Cortex of kidney (tissue), 1 donor: ENCODE results near the gene FCAMR.

ENCODE experiments used
- DNase-seq: peaks from one replicate; lab custom pipeline; 2025; lab: John Stamatoyannopoulos, UW

The FCAMR gene, protein sequence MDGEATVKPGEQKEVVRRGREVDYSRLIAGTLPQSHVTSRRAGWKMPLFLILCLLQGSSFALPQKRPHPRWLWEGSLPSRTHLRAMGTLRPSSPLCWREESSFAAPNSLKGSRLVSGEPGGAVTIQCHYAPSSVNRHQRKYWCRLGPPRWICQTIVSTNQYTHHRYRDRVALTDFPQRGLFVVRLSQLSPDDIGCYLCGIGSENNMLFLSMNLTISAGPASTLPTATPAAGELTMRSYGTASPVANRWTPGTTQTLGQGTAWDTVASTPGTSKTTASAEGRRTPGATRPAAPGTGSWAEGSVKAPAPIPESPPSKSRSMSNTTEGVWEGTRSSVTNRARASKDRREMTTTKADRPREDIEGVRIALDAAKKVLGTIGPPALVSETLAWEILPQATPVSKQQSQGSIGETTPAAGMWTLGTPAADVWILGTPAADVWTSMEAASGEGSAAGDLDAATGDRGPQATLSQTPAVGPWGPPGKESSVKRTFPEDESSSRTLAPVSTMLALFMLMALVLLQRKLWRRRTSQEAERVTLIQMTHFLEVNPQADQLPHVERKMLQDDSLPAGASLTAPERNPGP

DNA sequence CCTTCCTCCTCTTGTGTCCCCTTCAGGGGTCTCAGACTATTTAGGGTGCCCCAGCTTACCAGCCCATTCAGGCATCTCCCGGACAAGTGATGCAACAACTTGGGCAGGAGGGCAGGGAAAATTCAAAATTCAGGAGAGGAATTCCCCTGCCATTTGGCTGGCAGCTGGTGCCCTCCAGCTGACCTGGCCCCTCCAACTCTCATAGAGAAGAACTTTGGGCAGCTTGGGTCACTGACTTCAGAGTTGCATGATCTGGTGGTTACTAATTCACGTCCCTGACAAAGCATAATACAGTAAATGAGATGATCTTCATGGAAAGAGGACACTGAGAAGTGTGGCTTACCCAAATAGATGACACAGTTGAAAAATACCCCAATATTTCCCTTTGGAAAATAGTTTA is at the start of gene FCAMR:
Gene FCAMR (minus strand): TSS at position 15 of the 400 bp plus-strand sequence. CDS start 335 bp downstream, outside the sequence.
- DNase-seq, result no peak

DNA sequence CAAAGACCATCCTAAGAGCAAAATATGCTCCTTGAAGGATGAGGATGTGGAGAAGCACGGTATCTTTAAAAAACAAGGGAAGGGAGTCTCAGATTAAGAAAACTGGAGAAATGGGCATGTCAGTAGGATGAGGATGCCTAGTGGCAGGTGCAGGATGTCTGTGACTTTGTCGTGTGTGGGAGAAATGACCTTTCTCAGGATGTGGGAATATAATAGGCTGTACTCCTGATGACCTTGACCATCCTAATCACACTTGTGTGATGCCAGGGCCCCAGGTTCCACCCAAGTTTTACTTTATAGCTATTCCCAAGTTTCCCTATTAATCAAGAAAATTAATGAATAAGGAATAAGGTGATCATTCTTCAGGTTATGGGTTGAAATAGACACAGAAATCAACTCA is 49.4 kb upstream of the FCAMR start:
- DNase-seq, result no peak

DNA sequence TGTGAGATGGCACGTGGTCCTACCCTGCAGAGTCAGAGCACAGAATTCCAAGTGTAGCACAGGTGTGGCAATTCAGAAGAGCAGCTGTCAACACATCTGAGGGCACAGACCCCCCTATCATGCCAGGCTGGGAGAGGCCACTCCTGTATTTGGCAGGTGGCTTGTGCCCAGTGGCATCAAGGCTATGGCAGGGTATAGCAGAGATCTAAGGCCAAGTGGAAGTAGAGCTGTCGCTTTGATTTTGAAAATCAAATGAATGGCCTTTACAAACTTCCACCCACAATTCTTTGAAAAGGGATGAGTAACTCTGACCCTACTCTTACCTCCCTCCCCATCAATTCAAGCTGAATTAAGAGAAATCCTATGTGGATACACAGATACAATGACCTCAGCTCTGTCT is 48.9 kb upstream of the FCAMR start:
- DNase-seq, result no peak

DNA sequence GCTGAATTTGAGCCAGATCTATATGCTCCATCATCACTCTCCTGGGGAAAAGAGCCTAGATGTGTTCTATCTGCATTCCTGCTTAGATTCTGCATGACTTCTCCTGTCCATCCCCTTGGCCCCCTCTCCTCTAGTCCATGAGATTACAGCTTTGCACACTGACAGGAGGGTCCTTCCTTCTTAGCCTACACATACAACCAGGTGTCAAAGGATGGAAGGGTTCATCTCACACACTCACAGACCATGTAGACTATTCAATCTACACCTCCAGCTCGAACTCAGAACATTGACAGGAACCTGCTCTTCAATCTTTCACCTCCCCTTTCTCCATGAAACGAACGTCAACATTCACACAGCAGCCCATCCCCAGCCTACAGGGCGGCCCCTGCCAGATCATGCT is 48.4 kb upstream of the FCAMR start:
- no peak for DNase-seq

DNA sequence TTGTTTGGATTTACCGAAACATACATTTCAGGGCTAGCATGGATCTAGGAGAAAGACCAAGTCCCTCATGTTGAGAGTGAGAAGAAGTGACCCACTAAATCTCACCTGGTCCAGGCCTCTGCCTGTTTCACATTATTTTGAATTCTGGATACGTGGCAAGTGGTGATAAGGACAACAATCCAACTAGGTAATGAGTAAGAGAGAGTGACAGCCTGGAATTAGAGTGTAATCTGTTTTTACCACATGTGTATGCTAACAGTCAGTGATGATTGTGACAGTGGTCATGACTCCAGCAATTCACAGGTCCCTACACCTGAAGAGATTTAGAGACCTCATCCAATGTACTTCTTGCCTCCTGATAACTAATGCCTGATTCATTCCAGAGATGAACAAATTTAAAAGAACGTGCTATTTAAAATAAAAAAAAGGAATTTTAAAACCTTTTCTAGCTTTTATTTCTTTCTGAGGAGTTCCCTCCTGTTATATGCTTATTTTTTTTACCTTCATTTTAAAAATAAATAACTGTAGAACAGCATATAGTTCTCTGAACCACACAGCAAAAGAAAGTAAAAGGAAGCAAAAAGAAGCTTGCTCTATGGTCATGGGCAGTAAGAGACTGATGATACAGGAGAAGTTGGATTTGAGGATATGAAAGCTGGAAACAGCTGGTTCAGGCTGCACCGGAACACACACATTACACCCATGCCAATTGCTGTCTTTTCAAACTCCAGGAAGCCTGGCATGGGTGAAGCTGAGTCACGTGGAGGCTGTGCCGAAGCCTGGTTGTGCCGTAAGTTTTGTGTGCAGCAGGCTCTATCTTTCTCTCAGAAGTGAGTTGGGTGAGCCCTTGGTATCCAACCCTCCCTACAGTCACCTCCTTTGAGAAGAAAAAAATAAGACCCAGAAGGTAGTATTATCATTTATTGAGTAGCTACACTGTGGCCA is 47.6 kb upstream of the FCAMR start:
- no peak for DNase-seq

DNA sequence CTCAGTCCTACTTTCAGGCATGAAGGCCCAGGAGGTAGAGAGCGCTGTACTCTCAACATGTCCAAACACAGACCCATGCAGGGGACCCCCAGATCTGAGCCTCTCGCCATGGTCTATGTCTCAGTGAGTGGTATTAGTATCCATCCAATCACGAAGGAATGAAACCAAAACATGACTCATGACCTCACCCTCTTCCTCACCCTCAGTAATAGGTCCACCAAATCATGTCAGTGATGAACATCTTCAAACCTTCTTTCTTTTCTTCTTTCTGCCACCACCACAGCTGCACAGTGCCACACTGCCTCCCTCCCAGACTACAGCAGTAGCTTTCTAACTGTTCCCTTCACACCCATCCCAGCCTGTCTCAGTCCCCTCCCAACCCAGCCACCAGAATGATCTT is 45.5 kb upstream of the FCAMR start:
- no peak for DNase-seq

DNA sequence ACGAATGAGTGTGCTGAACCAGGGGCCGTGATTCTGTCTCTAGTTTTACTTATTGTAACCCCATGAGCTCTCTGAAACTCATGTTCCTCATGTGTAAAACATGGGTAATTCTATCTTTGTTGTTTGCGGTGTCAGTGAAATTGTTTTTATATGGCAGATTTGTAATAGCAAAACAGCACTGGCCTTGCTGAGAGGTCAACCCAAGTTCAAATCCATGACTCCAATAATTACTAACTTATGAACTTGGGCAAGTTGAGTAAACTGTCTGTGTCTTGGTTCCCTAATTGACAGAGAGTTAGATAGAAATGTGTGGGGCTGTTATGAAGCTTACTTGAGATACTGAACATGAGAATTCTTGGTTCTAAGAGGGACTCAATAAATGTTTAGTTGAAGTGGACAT is 44.5 kb upstream of the FCAMR start:
- no peak for DNase-seq

DNA sequence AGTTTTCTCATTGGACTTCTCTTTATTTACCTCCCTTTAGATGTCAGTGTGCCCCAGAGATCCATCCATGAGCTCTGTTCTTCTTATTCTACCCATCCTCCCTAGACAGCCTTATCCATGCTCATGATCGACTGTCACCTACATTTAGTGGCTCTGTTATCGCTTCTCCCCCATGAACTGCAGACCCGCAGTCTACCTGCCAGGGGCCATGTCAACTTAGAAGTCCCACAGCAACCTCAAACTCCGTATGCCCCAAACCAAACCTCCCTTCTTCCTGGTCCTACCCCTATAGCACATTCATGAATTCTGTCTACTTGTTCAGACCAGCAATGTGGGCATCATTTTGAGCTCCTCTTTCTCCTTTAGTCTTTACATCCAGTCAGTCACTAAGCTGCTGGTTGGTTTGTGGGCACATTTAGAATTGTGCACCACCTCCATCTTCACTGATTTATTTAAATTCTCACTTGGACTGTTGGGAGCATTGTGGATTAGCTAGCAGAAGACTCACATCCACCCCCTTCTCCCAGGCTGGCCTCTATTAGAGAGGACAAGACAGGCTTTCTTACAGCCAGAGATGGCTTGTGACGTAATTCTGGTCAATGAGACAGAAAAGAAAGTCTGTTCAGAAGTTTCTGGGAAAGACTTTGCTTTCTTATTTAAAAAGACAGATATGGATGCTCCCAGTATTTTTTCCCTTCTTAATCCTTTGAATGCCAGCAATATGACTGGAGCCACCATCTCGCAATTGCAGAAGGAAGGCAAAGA is 43.2 kb upstream of the FCAMR start:
- DNase-seq, result no peak

DNA sequence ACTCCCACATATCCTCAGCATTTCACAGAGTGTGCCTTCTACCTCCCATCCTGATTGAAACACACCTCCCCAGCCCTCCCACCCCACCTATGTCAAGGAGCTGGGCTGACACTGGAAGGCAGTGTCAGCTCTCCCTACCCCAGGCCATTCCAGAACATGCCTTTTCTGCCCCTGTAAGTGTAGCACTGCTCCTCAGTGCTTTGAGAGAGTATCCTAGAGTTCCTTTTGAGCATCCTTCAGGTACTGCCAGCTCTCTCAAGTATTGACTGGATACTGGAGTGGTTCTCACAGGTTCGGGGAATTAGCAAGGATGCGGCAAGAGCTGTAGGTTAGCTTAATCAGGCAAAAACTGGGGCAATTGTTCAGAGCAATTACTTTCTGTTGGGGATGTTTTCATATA is 40.5 kb upstream of the FCAMR start:
- no peak for DNase-seq

DNA sequence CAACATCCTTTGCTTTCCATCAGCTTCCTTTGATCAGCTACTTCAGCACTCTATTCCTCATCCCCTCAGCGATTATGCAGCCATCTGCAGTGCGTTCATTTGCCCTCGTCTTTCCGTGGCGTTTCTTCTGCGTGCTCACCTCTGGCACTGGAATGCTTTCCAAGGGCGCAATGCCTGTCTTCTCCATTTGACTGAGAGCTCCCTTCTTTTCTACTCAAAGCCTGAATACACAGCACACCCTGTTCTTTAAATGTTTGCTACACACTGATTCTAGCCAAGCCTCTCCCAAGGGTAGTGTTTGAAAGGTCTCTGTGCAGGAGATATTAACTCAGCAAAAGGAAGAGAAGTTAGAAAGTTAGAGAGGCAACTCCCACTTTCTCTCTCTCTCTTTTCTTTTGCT is 39.7 kb upstream of the FCAMR start:
- DNase-seq, result no peak

DNA sequence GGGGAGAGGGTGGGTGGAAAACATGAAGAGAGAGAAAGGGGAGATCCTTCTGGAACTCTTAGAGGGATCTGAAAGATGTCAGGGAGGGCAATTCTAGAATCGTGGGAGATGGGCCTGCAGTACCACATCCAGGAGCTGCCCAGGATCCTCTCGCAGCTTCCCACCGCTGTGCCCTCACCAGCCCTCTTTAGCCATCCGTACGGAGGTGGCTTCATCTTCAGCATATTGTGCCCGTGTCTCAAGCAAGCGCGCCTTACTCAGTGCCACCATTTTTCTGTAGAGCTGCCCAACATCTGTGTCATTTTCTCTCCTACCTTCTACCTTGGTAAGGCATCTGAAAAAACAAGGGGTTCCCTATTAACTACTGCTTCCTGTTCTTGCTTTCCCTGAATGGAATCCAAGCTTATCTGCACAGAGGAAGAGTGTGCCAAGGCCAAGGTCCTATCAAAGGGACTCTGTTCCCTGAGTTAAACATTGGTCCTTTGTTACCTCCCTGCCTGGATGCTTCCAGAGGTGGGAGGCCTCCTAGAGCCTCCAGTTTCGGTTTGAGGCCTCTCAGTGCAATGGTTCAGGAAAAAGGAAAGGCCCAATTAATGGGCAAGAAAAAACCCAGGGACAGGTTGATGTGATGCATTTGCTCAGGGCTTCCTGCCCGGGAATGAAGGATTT is 39.1 kb upstream of the FCAMR start:
- DNase-seq, result no peak

DNA sequence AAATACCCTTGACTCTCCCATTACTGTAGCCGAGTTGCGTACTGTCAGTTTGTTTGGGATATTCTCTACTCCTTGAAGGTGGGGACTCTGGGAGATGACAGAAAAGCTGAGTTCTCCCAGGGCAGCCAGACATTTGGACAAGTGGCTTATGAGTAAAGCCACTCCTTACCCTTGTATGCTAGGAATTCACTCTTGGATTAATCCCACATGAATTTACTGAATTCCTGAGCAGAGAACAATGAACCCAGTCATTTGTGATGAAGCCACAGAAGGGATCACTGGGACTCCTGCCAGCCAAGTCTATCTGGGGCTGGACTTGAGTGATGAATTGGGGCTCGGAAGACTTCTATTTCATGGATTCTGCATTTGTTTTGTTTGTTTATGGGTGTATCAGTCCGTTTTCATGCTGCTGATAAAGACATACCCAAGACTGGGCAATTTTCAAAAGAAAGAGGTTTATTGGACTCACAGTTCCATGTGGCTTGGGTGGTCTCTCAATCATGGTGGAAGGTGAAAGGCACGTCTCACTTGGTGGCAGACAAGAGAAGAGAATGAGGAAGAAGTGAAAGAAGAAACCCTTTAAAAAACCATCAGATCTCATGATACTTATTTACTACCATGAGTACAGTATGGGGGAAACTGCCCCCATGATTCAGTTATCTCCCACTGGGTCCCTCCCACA is 37.2 kb upstream of the FCAMR start:
- no peak for DNase-seq

DNA sequence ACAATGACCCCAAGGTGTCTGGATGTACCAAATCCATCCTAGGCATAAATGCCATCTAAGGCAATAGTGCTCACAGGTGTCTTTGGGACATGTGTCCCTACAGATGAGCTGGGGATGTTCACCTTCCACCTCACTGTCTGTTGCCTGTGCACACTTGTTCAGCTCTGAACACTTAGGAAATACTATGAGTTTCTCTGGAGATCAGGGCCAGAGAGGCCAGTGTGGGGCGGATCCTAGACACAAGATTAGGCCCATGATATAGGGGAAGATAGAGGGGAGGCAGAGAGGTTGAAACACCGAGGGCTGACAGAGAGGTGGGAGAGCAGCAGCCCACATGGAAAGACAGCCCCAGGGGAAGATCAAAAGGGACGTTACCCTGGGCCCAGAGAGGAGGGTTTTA is 36.7 kb upstream of the FCAMR start:
- no peak for DNase-seq

DNA sequence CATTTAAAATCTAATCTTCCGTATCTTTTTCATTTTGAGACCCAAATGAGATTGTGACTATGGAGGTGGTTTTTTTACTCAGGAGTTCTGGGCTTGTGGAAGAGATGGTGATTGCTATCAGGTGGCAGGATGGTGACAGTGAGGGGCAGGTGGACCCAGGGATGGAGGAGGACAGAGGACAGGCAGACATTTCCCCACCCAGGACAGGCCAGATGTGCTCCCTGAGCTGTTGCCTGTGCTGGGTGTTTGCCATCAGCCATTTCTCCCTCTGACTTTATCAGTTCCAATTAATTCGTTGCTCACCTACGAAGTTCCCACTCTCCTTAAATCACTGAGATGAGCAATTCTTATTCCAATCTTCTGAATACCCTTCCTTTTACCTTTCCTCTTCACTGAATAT is 35.8 kb upstream of the FCAMR start:
- DNase-seq, result no peak

DNA sequence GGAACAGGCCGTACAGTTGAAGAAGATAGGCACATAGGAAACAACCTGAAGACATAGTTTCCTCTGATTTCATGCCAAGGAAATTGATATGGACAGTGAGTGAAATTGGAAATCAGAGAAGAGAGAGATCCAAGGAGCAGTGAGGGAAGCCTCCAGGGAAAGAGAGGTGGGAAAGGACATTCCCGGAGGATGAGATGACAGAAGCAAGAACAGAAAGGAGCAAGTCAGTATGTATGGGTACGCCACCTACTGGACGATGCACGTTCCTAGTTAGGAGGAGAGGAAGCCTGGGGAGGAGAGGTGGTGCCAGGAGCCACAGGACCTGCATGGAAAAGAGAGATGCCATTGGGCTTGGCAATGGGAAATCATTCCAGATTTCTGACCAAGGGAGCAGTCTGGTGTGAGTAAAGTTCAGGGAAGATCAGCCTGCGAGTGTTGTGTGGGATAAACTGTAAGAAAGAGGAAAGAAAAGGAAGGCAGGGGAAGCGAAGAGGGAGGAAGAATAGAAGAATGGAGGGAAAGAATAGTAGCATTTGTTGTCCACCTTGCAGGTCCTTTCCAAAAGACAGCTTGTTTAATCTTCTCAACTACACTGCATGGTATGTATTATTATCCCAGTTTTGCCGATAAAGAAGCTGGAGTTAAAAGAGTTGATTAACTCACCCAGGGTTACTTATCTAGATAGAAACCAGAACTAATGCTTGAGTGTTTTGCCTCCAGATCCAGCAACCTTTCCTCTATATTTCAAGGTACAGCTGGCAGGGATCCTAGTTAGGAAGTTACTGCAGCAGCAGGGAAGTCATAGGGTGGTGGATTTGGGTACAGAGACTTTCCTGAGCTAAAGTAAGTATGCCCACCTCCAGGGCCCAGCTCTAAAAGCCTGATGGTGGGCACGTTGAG is 34.9 kb upstream of the FCAMR start:
- no peak for DNase-seq

DNA sequence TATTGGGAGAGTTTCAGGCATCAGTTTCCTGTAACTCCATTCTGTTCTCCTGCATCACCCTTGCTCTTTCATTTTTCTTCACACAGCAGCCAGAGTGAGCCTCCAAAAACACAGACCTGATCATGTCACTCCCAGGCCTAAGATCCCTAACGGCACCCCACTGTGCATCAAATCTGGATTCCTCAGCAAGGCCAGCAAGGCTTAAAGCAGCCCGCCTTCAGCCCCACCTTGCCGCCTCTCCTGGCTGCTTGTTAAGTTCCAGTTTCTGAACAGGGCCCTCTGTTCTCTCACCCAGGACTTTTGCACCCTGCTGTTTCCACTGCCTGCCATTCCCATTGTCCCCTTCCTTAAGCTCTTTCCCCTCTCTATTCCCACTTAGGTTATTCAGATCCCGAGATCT is 33.0 kb upstream of the FCAMR start:
- no peak for DNase-seq

DNA sequence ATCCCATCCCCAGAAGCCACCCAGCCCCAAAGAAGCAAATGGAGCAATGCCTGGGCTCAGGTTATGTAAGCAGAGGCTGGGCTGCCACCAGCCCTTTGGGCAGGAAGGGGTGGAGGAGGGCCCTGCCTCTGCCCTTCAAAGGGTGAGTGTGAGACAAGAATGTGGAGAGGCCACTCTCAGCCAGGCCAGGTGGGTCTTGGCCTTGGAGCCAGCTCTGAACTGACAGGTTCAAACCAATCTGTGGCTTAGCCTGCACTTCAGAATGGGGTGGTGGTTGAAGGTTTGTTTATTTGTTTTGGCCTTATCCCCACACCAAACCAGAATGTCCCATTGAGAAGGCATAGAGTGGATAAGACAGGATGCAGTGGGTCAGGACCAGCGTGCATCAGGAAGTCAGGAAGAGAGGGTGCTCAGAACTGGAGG is 32.5 kb upstream of the FCAMR start:
- DNase-seq, result no peak

DNA sequence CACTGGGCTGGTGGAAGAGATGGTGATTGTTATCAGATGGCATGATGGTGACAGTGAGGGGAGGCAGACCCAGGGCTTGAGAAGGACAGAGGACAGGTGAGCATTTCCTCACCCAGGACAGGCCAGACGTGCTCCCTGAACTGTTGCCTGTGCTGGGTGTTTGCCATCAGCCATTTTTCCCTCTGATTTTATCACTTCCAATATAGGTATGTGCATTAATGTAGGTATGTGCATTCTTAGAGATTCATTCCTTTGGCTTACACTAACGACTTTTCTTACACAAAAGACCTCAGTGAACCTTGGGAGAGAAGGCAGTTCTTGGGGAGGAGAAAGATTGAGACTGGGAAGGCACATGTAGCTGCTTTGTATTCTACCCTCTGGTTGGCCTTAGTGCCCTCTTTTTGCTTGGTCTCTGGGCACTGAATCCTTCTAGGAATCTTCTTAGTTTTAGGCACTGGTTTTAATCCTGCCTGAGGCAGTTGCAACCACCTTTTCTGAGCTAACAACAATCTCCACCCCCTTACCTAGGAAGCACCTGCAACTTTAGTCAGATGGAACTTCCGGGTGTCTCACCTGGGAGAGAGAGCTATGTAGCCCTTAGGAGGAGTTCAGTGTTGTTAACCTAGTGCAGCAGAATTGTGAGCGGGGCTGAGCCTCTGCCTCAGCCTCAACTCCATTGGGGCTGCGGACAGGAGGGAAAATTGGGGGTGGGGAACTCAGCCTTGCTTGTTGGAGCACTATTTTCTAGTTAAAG is 31.4 kb upstream of the FCAMR start:
- DNase-seq, result no peak
